ENCODE data around the gene SMCR8.

SMCR8 gene

GRCh38 chr17:18315961-18316360, 868 bp downstream of the SMCR8 start:
- Histone ChIP-seq H3K9me3 (no peaks in the 10 kb centered on the region), H3K4me1 (no peaks in the 10 kb centered on the region), H3K4me3 (ENCODE audit: low read depth, low read length) (peak overlapping the region; percentile 93), H3K36me3 (peaks cover 18% of the 10 kb centered on the region), H3K27me3 (no peaks in the 10 kb centered on the region)
- DNase-seq: no peak
- TF ChIP-seq CTCF (IDR thresholded peaks at IDR 0.05; ENCODE audit: low read depth, low read length): no peak

- H3K27me3 ChIP-seq: no peaks in the 10 kb centered on the region
- H3K36me3 ChIP-seq: peaks cover 6% of the 10 kb centered on the region
- no peaks in the 10 kb centered on the region for H3K9me3 ChIP-seq
- H3K4me3 ChIP-seq (ENCODE audit: low read depth, low read length): no peak overlapping the region
- no peak for TF ChIP-seq CTCF (IDR thresholded peaks at IDR 0.05; ENCODE audit: low read depth, low read length)
- no peak for DNase-seq
- no peaks in the 10 kb centered on the region for H3K4me1 ChIP-seq
These were observed 3.0 kb downstream of the SMCR8 start for GRCh38 chr17:18318117-18318516.

GRCh38 chr17:18318771-18319450, 3.8 kb downstream of the SMCR8 start:
- Histone ChIP-seq H3K4me1 (no peaks in the 10 kb centered on the region), H3K36me3 (peaks cover 7% of the 10 kb centered on the region), H3K27me3 (no peaks in the 10 kb centered on the region)

GRCh38 chr17:18319604-18320256, 4.6 kb downstream of the SMCR8 start:
- no peak overlapping the region for H3K4me3 ChIP-seq (ENCODE audit: low read depth, low read length)
- peaks cover 7% of the 10 kb centered on the region for H3K36me3 ChIP-seq
- no peaks in the 10 kb centered on the region for H3K27me3 ChIP-seq
- no peaks in the 10 kb centered on the region for H3K4me1 ChIP-seq
- peak; percentile 50 for DNase-seq
- H3K9me3 ChIP-seq: no peaks in the 10 kb centered on the region
- peak; percentile 56 for TF ChIP-seq CTCF (IDR thresholded peaks at IDR 0.05; ENCODE audit: low read depth, low read length)

More at GRCh38 chr17:18318771-18319450, 3.8 kb downstream of the SMCR8 start:
- no peak for DNase-seq
- no peak for TF ChIP-seq CTCF (IDR thresholded peaks at IDR 0.05; ENCODE audit: low read depth, low read length)
- no peak overlapping the region for H3K4me3 ChIP-seq (ENCODE audit: low read depth, low read length)
- no peaks in the 10 kb centered on the region for H3K9me3 ChIP-seq

- H3K4me3 ChIP-seq (ENCODE audit: low read depth, low read length): no peak overlapping the region
- TF ChIP-seq CTCF (IDR thresholded peaks at IDR 0.05; ENCODE audit: low read depth, low read length): no peak
- H3K27me3 ChIP-seq: no peaks in the 10 kb centered on the region
- DNase-seq: no peak
- no peaks in the 10 kb centered on the region for H3K9me3 ChIP-seq
- H3K4me1 ChIP-seq: no peaks in the 10 kb centered on the region
- H3K36me3 ChIP-seq: peaks cover 7% of the 10 kb centered on the region
These were observed 5.2 kb downstream of the SMCR8 start for GRCh38 chr17:18320301-18320700.

GRCh38 chr17:18321309-18321708, 6.2 kb downstream of the SMCR8 start:
- no peak overlapping the region for H3K4me3 ChIP-seq (ENCODE audit: low read depth, low read length)
- peaks cover 7% of the 10 kb centered on the region for H3K36me3 ChIP-seq
- H3K9me3 ChIP-seq: no peaks in the 10 kb centered on the region
- no peaks in the 10 kb centered on the region for H3K27me3 ChIP-seq
- TF ChIP-seq CTCF (IDR thresholded peaks at IDR 0.05; ENCODE audit: low read depth, low read length): peak; percentile 11; the same call in 1 of the 2 replicates
- no peak for DNase-seq
- no peaks in the 10 kb centered on the region for H3K4me1 ChIP-seq

Measured in BE2C (cell line).